HEK293 (cell line): ENCODE results near the gene IDH3A.

Experiments used
- CTCF ChIA-PET: fragments of 350-600 bp; formaldehyde crosslinking; extraction: SDS; loops from one replicate; lab custom pipeline; 2021; ENCODE audit warnings: antibody characterized with exemption; lab: Yijun Ruan, JAX
- POLR2A ChIA-PET: fragments of 300-600 bp; formaldehyde crosslinking; extraction: SDS; loops from one replicate; lab custom pipeline; 2020; ENCODE audit warnings: antibody characterized with exemption, inconsistent platforms; lab: Yijun Ruan, JAX
- H3K27ac ChIP-seq: fragments of 200-500 bp; sonication (Bioruptor generic); 2 replicates; pipeline ENCODE4 v1.5.1; 2014; ENCODE audit warnings: low read depth, low read length, control low read depth, inconsistent platforms; ENCODE audit errors: extremely low read depth
- H3K36me3 ChIP-seq, 2 experiments: fragments of 200-500 bp in 1 of 2; sonication (Bioruptor generic) in 1 of 2; 1 replicate in 1 of 2; 2 replicates in 1 of 2; pipeline ENCODE4 v1.5.1; 2014 to 2017; ENCODE audit warnings: inconsistent platforms in 2 of 2, low read length in 2 of 2; ENCODE audit not compliant: control insufficient read depth in 2 of 2, insufficient read depth in 1 of 2
- H3K4me1 ChIP-seq: fragments of 200-500 bp; sonication (Bioruptor generic); 2 replicates; pipeline ENCODE4 v1.5.1; 2014; ENCODE audit warnings: mild to moderate bottlenecking, low read length, inconsistent platforms; ENCODE audit not compliant: control insufficient read depth, insufficient read depth
- H3K4me3 ChIP-seq: 2 replicates; pipeline ENCODE4 v1.5.1; 2011; ENCODE audit warnings: low read depth, mild to moderate bottlenecking, control low read depth, low read length, moderate library complexity
- H3K9me3 ChIP-seq: fragments of 200-500 bp; sonication (Bioruptor generic); 2 replicates; pipeline ENCODE4 v1.5.1; 2014; ENCODE audit warnings: low read depth, low read length, inconsistent platforms; ENCODE audit not compliant: control insufficient read depth, insufficient read depth
- HOXD13 ChIP-seq: sonication (generic); formaldehyde crosslinking; IDR thresholded peaks from 2 replicates; pipeline ENCODE4 v1.8.0; 2022; ENCODE audit warnings: missing genetic modification reagents, borderline replicate concordance
- KLF7 ChIP-seq: fragments of 450-650 bp; formaldehyde crosslinking; IDR thresholded peaks from 2 replicates; pipeline ENCODE4 v1.5.1; 2016; ENCODE audit warnings: missing biosample characterization, missing genetic modification characterization, borderline replicate concordance
- RBAK ChIP-seq: fragments of 450-650 bp; formaldehyde crosslinking; IDR thresholded peaks from 2 replicates; pipeline ENCODE4 v1.5.1; 2016; ENCODE audit warnings: missing biosample characterization, missing genetic modification characterization
- REPIN1 ChIP-seq: fragments of 450-650 bp; formaldehyde crosslinking; IDR thresholded peaks from 2 replicates; pipeline ENCODE4 v1.5.1; 2017; ENCODE audit warnings: missing biosample characterization, missing genetic modification characterization, low read depth
- ZFHX2 ChIP-seq: fragments of 450-650 bp; formaldehyde crosslinking; conservative IDR thresholded peaks from 2 replicates; pipeline ENCODE4 v1.5.1; 2016; ENCODE audit warnings: missing biosample characterization, missing genetic modification characterization
- ZNF114 ChIP-seq: fragments of 450-650 bp; formaldehyde crosslinking; IDR thresholded peaks from 2 replicates; pipeline ENCODE4 v1.5.0; 2017; ENCODE audit warnings: missing biosample characterization, missing genetic modification characterization
- ZNF121 ChIP-seq: fragments of 450-650 bp; formaldehyde crosslinking; IDR thresholded peaks from 2 replicates; pipeline ENCODE4 v1.5.1; 2016; ENCODE audit warnings: missing biosample characterization, missing genetic modification characterization
- ZNF155 ChIP-seq: fragments of 450-650 bp; formaldehyde crosslinking; IDR thresholded peaks from 2 replicates; pipeline ENCODE4 v1.5.1; 2016; ENCODE audit warnings: missing biosample characterization, missing genetic modification characterization
- ZNF169 ChIP-seq: fragments of 450-650 bp; formaldehyde crosslinking; IDR thresholded peaks from 2 replicates; pipeline ENCODE4 v1.5.1; 2016; ENCODE audit warnings: missing biosample characterization, missing genetic modification characterization
- ZNF223 ChIP-seq: fragments of 450-650 bp; formaldehyde crosslinking; IDR thresholded peaks from 2 replicates; pipeline ENCODE4 v1.5.1; 2016; ENCODE audit warnings: missing biosample characterization, missing genetic modification characterization
- ZNF266 ChIP-seq: fragments of 450-650 bp; formaldehyde crosslinking; IDR thresholded peaks from 2 replicates; pipeline ENCODE4 v1.5.1; 2016; ENCODE audit warnings: missing biosample characterization, missing genetic modification characterization, low read depth
- ZNF354C ChIP-seq: fragments of 450-650 bp; formaldehyde crosslinking; IDR thresholded peaks from 2 replicates; pipeline ENCODE4 v1.5.1; 2016; ENCODE audit warnings: missing biosample characterization, missing genetic modification characterization, low read depth, borderline replicate concordance
- ZNF433 ChIP-seq: fragments of 450-650 bp; formaldehyde crosslinking; IDR thresholded peaks from 2 replicates; pipeline ENCODE4 v1.5.1; 2016; ENCODE audit warnings: missing biosample characterization, missing genetic modification characterization, low read depth
- ZNF555 ChIP-seq: fragments of 450-650 bp; formaldehyde crosslinking; conservative IDR thresholded peaks from 2 replicates; pipeline ENCODE4 v1.5.1; 2017; ENCODE audit warnings: missing biosample characterization, mild to moderate bottlenecking, missing genetic modification characterization, inconsistent platforms
- ZNF561 ChIP-seq: fragments of 450-650 bp; IDR thresholded peaks from 2 replicates; pipeline ENCODE4 v1.5.1; 2018; ENCODE audit warnings: missing biosample characterization, missing genetic modification characterization, borderline replicate concordance
- ZNF610 ChIP-seq: fragments of 450-650 bp; formaldehyde crosslinking; IDR thresholded peaks from 2 replicates; pipeline ENCODE4 v1.5.1; 2016; ENCODE audit warnings: missing biosample characterization, missing genetic modification characterization, borderline replicate concordance
- ZNF658 ChIP-seq: fragments of 450-650 bp; formaldehyde crosslinking; IDR thresholded peaks from 2 replicates; pipeline ENCODE4; 2016; ENCODE audit warnings: missing biosample characterization, missing genetic modification characterization
- ZNF660 ChIP-seq: fragments of 450-650 bp; IDR thresholded peaks from 2 replicates; pipeline ENCODE4 v1.5.1; 2018; ENCODE audit warnings: missing biosample characterization, mild to moderate bottlenecking, missing genetic modification characterization
- ZNF664 ChIP-seq: fragments of 450-650 bp; formaldehyde crosslinking; IDR thresholded peaks from 2 replicates; pipeline ENCODE4 v1.5.1; 2016; ENCODE audit warnings: missing biosample characterization, missing genetic modification characterization
- TF ChIP-seq, protein P1 (sequence below): fragments of 450-650 bp; formaldehyde crosslinking; IDR thresholded peaks from 2 replicates; pipeline ENCODE4 v1.5.1; 2016; ENCODE audit warnings: missing biosample characterization, missing genetic modification characterization
- TF ChIP-seq, protein P2 (sequence below): fragments of 450-650 bp; formaldehyde crosslinking; conservative IDR thresholded peaks from 2 replicates; pipeline ENCODE4 v1.5.1; 2016; ENCODE audit warnings: low read depth, missing biosample characterization, missing genetic modification characterization

Gene IDH3A

DNA sequence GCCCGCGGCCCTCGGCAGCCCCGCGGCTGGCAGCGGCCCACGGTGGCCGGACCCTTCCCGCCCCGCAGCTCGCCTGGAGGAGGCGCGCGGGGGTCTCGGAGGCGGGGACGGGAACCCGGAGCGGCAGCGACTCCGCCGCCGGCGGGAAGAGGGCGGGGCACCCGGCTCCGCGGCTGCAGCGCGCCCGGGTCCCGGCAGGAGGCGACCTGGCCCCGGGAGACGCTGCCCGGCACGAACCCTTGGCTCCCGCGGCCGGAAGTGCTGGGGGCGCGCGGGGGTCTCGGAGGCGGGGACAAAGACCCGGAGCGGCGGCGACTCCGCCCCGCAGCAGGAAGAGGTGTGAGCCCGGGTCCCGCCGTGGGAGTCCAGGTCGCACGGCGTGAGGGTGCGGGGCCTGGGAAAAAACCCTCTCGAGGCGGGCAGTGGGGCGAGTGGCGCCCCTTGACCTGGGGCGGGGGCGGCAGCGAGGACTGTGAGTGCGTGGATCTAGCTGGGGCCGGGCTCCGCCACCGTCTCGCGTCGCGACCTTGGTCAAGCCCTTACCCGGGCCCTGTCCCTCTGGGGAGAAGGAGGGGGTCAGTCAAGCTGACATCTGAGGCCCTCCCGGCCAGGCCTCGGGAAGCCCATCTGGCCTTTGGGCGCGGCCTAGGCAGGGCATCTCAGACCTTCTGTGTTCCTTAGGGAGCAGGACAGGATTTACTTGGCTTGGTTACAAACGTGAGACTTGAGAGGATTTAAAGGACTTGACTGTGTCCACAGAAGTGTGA, 17.7 kb upstream of the IDH3A start, which contains the start of gene CIB2 (continued):
- TF ChIP-seq, protein P1, sequence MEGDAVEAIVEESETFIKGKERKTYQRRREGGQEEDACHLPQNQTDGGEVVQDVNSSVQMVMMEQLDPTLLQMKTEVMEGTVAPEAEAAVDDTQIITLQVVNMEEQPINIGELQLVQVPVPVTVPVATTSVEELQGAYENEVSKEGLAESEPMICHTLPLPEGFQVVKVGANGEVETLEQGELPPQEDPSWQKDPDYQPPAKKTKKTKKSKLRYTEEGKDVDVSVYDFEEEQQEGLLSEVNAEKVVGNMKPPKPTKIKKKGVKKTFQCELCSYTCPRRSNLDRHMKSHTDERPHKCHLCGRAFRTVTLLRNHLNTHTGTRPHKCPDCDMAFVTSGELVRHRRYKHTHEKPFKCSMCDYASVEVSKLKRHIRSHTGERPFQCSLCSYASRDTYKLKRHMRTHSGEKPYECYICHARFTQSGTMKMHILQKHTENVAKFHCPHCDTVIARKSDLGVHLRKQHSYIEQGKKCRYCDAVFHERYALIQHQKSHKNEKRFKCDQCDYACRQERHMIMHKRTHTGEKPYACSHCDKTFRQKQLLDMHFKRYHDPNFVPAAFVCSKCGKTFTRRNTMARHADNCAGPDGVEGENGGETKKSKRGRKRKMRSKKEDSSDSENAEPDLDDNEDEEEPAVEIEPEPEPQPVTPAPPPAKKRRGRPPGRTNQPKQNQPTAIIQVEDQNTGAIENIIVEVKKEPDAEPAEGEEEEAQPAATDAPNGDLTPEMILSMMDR (tag by site-specific recombination) = peak; percentile 30; the same call in 1 of the 2 replicates
- TF ChIP-seq HOXD13 = no peak
- no peak for TF ChIP-seq ZNF664 (tag by site-specific recombination)
- no peak for TF ChIP-seq ZNF555 (tag by site-specific recombination)
- no peak for TF ChIP-seq ZNF121 (tag by site-specific recombination)
- TF ChIP-seq ZNF610 (tag by site-specific recombination) = peak; percentile 63; the same call in 1 of the 2 replicates
- TF ChIP-seq ZNF433 (tag by site-specific recombination) = no peak
- no peak for TF ChIP-seq ZNF223 (tag by site-specific recombination)
- no peak for TF ChIP-seq REPIN1 (tag by site-specific recombination)

DNA sequence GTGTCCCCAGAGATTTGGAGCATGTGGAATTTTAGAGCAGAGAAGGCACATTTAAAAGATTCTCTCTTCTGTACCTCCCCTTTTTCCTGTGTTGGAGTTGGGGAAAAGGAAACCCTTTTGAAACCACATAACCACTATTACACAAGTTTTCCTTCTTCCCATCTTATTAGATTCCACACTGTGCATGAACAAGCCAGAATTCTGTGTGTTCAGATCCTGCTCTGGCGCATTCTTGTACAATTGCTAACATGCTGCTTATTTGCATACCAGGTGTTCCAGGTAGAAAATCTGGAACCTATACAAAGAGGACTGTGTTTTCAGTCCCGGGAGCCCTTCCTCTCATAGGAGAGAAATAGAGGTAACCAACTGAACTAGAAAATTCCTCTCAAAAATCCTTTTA, 15.4 kb upstream of the IDH3A start:
- no peaks in the 10 kb centered on the region for H3K9me3 ChIP-seq
- no peaks in the 10 kb centered on the region for H3K36me3 ChIP-seq
- no peak overlapping the region for H3K4me3 ChIP-seq
- CTCF ChIA-PET = interaction anchor here (1.0 to 3.4 kb wide), 3 partner anchors 22 to 106 kb away, joined by 3 to 28 read pairs (median 5); no protein-coding TSS in a partner anchor
- no peak overlapping the region for H3K27ac ChIP-seq
- peaks cover 2% of the 10 kb centered on the region; the same call in 1 of the 2 replicates for H3K4me1 ChIP-seq
- POLR2A ChIA-PET = interaction anchor here (0.7 kb wide), 1 partner anchor 14 kb away, joined by 4 read pairs; no protein-coding TSS in a partner anchor
- TF ChIP-seq ZNF660 (tag by site-specific recombination) = no peak
- TF ChIP-seq ZNF155 (tag by site-specific recombination) = no peak
- no peak for TF ChIP-seq KLF7 (tag by site-specific recombination)
- no peak for TF ChIP-seq ZNF354C (tag by site-specific recombination)
- no peak for TF ChIP-seq ZFHX2 (tag by site-specific recombination)
- no peak for TF ChIP-seq ZNF664 (tag by site-specific recombination)
- TF ChIP-seq ZNF658 = no peak
- TF ChIP-seq ZNF266 (tag by site-specific recombination) = no peak
- TF ChIP-seq, protein P2, sequence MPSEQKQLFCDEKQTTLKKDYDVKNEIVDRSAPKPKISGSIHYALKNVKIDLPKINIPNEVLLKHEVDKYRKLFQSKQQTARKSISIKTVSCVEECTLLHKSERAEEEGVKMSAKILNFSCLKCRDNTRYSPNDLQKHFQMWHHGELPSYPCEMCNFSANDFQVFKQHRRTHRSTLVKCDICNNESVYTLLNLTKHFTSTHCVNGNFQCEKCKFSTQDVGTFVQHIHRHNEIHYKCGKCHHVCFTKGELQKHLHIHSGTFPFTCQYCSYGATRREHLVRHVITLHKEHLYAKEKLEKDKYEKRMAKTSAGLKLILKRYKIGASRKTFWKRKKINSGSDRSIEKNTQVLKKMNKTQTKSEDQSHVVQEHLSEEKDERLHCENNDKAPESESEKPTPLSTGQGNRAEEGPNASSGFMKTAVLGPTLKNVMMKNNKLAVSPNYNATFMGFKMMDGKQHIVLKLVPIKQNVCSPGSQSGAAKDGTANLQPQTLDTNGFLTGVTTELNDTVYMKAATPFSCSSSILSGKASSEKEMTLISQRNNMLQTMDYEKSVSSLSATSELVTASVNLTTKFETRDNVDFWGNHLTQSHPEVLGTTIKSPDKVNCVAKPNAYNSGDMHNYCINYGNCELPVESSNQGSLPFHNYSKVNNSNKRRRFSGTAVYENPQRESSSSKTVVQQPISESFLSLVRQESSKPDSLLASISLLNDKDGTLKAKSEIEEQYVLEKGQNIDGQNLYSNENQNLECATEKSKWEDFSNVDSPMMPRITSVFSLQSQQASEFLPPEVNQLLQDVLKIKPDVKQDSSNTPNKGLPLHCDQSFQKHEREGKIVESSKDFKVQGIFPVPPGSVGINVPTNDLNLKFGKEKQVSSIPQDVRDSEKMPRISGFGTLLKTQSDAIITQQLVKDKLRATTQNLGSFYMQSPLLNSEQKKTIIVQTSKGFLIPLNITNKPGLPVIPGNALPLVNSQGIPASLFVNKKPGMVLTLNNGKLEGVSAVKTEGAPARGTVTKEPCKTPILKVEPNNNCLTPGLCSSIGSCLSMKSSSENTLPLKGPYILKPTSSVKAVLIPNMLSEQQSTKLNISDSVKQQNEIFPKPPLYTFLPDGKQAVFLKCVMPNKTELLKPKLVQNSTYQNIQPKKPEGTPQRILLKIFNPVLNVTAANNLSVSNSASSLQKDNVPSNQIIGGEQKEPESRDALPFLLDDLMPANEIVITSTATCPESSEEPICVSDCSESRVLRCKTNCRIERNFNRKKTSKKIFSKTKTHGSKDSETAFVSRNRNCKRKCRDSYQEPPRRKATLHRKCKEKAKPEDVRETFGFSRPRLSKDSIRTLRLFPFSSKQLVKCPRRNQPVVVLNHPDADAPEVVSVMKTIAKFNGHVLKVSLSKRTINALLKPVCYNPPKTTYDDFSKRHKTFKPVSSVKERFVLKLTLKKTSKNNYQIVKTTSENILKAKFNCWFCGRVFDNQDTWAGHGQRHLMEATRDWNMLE (tag by site-specific recombination) = no peak
- TF ChIP-seq ZNF169 (tag by site-specific recombination) = no peak
- TF ChIP-seq ZNF561 (tag by site-specific recombination) = no peak
- no peak for TF ChIP-seq RBAK (tag by site-specific recombination)
- no peak for TF ChIP-seq ZNF114 (tag by site-specific recombination)
